ENCODE measurements around the gene SCPEP1.
A peak's percentile ranks its signal among the peaks of the same experiment; 100 is the strongest.
"Not testable (repeated sequence)": the region's sequence is repeated elsewhere in the genome, so short reads cannot be mapped to it uniquely, and the experiment has no call there.

Gene SCPEP1

DNA sequence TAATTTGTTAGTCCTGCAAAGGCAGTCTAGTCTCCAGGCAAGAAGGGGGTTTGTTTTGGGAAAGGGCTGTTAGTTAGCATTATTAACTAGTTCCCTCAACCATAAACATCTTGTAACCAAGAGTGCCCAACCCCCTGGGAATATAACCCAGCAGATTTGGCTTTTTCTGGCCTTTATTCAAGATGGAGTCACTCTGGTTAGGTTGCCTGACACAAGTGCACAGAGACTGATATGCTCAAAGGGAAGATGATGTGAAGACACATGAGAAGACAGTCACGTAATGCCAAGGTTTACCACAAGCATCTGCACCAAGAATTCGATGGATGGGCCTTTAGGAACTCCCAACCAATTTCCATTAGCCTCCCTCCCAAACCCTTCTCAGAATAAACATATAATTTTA, 3.9 kb upstream of the SCPEP1 start:
- H3K36me3 ChIP-seq (ENCODE audit: insufficient read depth, low read length): no peaks in the 10 kb centered on the region
- H3K4me1 ChIP-seq (ENCODE audit: insufficient read depth, low read length): peaks cover 21% of the 10 kb centered on the region
- no peaks in the 10 kb centered on the region for H3K27me3 ChIP-seq (ENCODE audit: insufficient read depth, low read length)
- no peak overlapping the region for H3K4me3 ChIP-seq (ENCODE audit: low read length)
- no peak overlapping the region for H2AFZ ChIP-seq (ENCODE audit: low read depth, low read length)
- peaks cover 2% of the 10 kb centered on the region for H3K9me3 ChIP-seq (ENCODE audit: low read length)

GRCh38 chr17:56975656-56976055, 2.3 kb upstream of the SCPEP1 start:
- Histone ChIP-seq H3K4me1 (ENCODE audit: insufficient read depth, low read length) (peaks cover 24% of the 10 kb centered on the region), H2AFZ (ENCODE audit: low read depth, low read length) (no peak overlapping the region), H3K9me3 (ENCODE audit: low read length) (peaks cover 2% of the 10 kb centered on the region), H3K4me3 (ENCODE audit: low read length) (no peak overlapping the region), H3K36me3 (ENCODE audit: insufficient read depth, low read length) (no peaks in the 10 kb centered on the region), H3K27me3 (ENCODE audit: insufficient read depth, low read length) (no peaks in the 10 kb centered on the region)

DNA sequence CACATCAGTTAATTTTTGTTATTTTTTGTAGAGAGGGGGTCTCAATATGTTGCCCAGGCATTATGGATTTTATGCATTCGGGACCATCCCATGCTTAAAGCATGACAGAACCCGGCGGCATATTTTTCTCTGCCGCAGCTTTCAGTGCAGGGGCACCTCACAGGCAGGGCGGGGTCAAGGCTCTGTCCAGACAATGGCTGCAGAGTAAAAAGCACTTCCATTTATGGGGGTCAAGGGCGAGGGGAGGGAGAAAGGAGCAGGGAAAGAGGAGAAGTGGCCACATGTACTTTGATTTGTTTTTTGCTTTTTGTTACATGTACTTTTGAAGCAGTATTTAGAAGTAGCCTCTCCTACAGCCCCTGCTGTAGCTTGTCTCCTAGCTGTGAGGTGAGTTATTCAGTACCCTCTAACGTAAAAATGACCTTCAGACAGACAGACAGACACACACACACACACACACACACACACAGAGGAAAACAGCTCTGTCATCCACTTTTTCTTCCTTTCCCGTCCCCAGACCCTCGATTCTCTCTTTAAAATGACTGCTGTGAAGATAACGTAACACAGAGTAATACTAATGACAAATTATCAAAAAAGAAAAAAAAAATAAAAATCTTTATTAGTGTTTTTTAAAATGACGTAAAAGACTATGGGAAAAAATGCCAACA, 856 bp upstream of the SCPEP1 start:
- Histone ChIP-seq H3K4me3 (ENCODE audit: low read length) (peak overlapping the region; percentile 90), H3K9me3 (ENCODE audit: low read length) (peaks cover 2% of the 10 kb centered on the region), H3K36me3 (ENCODE audit: insufficient read depth, low read length) (peaks cover 3% of the 10 kb centered on the region), H2AFZ (ENCODE audit: low read depth, low read length) (peak overlapping the region; percentile 14), H3K27me3 (ENCODE audit: insufficient read depth, low read length) (no peaks in the 10 kb centered on the region), H3K4me1 (ENCODE audit: insufficient read depth, low read length) (peaks cover 24% of the 10 kb centered on the region)

DNA sequence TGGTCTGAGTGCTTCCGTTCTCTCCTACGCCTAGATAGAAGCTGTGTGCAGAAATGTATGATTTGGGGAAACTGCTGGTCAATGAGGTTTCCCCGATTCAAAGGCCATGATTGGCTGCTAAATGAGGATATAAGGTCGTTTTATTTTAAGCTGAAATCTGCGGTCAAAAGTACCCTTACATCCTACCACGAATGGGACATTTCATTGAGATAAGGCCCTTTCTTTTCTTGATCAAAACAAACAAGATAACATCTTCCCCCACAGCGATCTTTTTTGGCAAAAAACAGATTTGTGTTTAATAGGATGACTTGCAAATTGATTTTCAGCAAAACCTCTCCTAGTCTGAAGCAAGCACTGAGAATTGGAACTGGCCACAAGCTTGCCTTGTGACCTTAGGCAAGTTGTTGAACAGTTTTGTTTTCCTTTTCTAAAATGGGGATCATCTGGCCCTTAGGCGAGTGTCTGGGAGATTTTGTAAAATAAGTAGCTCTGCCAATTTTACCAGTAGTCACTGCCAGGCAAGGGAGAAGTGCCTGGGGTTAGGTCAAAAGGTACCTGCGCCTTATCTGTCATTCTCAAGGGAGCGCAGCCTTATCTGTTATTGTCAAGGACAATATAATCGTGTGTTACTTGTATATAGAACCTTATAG, 635 bp downstream of the SCPEP1 start:
- Histone ChIP-seq H3K27me3 (ENCODE audit: insufficient read depth, low read length) (no peaks in the 10 kb centered on the region), H3K4me3 (ENCODE audit: low read length) (peak overlapping the region; percentile 90), H2AFZ (ENCODE audit: low read depth, low read length) (peak overlapping the region; percentile 91), H3K9me3 (ENCODE audit: low read length) (no peaks in the 10 kb centered on the region), H3K36me3 (ENCODE audit: insufficient read depth, low read length) (peaks cover 3% of the 10 kb centered on the region), H3K4me1 (ENCODE audit: insufficient read depth, low read length) (peaks cover 24% of the 10 kb centered on the region)

DNA sequence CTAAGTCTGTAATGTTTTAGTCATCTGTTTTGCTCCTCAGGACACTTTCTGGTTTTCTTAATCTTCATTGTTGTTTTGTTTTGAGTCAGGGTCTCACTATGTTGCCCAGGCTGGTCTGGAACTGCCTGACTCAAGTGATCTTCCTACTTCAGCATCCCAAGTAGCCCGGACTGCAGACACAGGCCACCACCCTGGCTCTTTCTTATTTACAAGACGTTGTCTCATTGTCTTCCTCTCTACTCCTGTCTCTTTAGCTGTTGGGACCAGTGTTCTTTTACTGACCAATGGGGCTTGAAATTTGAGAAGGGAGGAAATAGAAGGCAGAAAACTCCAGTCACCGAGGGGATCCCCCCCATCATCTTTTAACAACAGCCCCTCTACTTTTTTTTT, 1.2 kb downstream of the SCPEP1 start:
- H3K27me3 ChIP-seq (ENCODE audit: insufficient read depth, low read length): no peaks in the 10 kb centered on the region
- peak overlapping the region; percentile 91 for H2AFZ ChIP-seq (ENCODE audit: low read depth, low read length)
- H3K9me3 ChIP-seq (ENCODE audit: low read length): no peaks in the 10 kb centered on the region
- peaks cover 24% of the 10 kb centered on the region for H3K4me1 ChIP-seq (ENCODE audit: insufficient read depth, low read length)
- H3K4me3 ChIP-seq (ENCODE audit: low read length): peak overlapping the region; percentile 90
- peaks cover 3% of the 10 kb centered on the region for H3K36me3 ChIP-seq (ENCODE audit: insufficient read depth, low read length)

GRCh38 chr17:56980526-56980925, 2.6 kb downstream of the SCPEP1 start:
- H3K36me3 ChIP-seq (ENCODE audit: insufficient read depth, low read length); H3K27me3 ChIP-seq (ENCODE audit: insufficient read depth, low read length); H3K9me3 ChIP-seq (ENCODE audit: low read length); H3K4me3 ChIP-seq (ENCODE audit: low read length); H2AFZ ChIP-seq (ENCODE audit: low read depth, low read length): not testable (repeated sequence)
- H3K4me1 ChIP-seq (ENCODE audit: insufficient read depth, low read length): peaks cover 24% of the 10 kb centered on the region

DNA sequence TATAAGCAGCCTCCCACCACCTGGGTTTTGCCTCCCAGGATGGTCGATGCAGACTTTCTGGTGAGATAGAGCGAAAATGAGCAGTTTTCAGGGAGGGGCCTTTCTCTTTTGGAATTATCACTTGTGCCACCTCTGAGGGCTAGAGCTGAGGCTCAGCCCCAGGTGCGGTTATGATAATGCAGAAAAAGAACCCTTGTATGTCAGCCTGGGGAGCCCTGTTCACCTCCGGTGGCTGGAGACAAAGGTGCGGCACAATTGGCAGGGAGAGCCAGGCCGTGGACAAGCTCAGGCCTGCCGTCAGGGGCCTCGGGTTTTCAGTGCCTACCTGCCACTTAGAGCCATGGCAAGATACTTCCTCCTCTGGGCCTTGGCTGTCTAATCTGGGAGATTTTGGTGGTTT, 4.4 kb downstream of the SCPEP1 start:
- Histone ChIP-seq H2AFZ (ENCODE audit: low read depth, low read length) (no peak overlapping the region), H3K4me1 (ENCODE audit: insufficient read depth, low read length) (peaks cover 15% of the 10 kb centered on the region), H3K27me3 (ENCODE audit: insufficient read depth, low read length) (no peaks in the 10 kb centered on the region), H3K36me3 (ENCODE audit: insufficient read depth, low read length) (peaks cover 11% of the 10 kb centered on the region), H3K4me3 (ENCODE audit: low read length) (no peak overlapping the region), H3K9me3 (ENCODE audit: low read length) (no peaks in the 10 kb centered on the region)

DNA sequence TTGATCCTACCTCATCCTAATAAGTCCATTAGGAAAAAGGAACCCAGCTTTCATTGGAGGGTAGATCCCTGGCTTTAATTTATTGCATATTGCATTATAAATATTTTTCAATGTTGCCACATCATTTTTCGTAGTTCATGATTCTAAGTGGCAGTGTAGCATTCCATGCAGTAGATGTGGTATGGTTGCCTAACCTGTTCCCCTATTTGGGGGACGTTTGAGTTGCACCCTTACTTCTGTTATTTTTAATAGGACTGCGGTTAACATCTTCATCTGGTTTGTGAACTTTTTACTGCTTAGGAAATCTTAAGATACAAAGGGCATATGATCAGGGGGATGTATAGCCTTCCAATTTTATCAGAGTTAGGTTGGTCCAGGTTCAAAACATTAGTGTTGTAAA, 5.4 kb downstream of the SCPEP1 start:
- Histone ChIP-seq H3K9me3 (ENCODE audit: low read length) (no peaks in the 10 kb centered on the region), H3K27me3 (ENCODE audit: insufficient read depth, low read length) (no peaks in the 10 kb centered on the region), H2AFZ (ENCODE audit: low read depth, low read length) (no peak overlapping the region), H3K4me3 (ENCODE audit: low read length) (no peak overlapping the region), H3K4me1 (ENCODE audit: insufficient read depth, low read length) (peaks cover 10% of the 10 kb centered on the region), H3K36me3 (ENCODE audit: insufficient read depth, low read length) (peaks cover 19% of the 10 kb centered on the region)

GRCh38 chr17:56985371-56986162, 7.6 kb downstream of the SCPEP1 start:
- no peaks in the 10 kb centered on the region for H3K4me1 ChIP-seq (ENCODE audit: insufficient read depth, low read length)
- H3K9me3 ChIP-seq (ENCODE audit: low read length): no peaks in the 10 kb centered on the region
- peaks cover 26% of the 10 kb centered on the region for H3K36me3 ChIP-seq (ENCODE audit: insufficient read depth, low read length)
- H2AFZ ChIP-seq (ENCODE audit: low read depth, low read length): no peak overlapping the region
- H3K4me3 ChIP-seq (ENCODE audit: low read length): no peak overlapping the region
- H3K27me3 ChIP-seq (ENCODE audit: insufficient read depth, low read length): no peaks in the 10 kb centered on the region

DNA sequence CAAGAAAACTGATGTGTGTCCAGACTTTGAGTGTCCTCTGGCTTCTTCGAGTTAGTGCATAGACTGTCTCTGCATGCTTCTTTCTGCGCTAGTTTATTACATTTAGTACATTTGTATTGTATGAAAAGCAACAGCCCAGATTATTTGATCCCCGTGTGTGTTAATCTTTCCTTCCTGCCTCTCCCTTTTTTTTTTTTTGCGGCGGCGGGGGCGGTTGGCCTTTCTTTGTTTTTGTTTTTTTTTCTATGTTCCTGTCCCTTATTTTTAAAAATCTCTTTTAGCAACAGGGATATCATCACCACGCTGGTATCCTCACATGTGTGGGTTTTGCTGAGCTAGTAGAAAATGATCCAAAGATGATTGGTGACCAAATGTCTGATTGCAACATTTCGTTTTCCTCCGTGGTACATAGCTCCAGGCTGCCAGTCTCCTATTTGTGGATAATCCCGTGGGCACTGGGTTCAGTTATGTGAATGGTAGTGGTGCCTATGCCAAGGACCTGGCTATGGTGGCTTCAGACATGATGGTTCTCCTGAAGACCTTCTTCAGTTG, 9.4 kb downstream of the SCPEP1 start:
- Histone ChIP-seq H3K4me3 (ENCODE audit: low read length) (no peak overlapping the region), H3K36me3 (ENCODE audit: insufficient read depth, low read length) (peaks cover 28% of the 10 kb centered on the region), H2AFZ (ENCODE audit: low read depth, low read length) (no peak overlapping the region), H3K9me3 (ENCODE audit: low read length) (no peaks in the 10 kb centered on the region), H3K27me3 (ENCODE audit: insufficient read depth, low read length) (no peaks in the 10 kb centered on the region), H3K4me1 (ENCODE audit: insufficient read depth, low read length) (no peaks in the 10 kb centered on the region)

DNA sequence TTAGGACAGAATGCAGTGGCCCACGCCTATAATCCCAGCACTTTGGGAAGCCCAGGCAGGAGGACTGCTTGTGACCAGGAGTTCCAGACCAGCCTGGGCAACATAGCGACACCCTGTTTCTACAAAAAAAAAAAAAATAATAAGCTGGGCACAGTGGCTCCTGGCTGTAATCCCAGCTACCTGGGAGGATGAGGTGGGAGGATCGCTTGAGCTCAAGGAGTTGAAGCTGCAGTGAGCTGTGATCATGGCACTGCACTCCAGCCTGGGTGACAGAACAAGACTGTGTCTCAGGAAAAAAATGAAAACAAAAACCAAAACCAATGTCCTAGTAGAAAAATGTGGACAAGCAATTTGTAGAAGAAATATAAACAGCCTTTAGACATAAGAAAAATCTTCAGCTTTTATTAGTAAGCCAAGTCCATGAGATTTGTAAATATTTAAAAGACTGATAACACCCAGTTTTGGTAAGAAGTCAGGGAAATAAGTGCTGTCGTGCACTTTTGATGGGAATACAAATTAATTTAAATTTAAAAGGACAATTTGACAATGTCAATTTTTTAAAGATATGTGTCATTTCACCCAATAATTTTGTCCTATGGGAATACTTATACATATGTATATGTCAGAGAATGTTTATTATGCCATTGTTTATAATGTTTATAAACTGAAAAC, 11.1 kb downstream of the SCPEP1 start:
- no peaks in the 10 kb centered on the region for H3K9me3 ChIP-seq (ENCODE audit: low read length)
- no peaks in the 10 kb centered on the region for H3K27me3 ChIP-seq (ENCODE audit: insufficient read depth, low read length)
- H3K4me1 ChIP-seq (ENCODE audit: insufficient read depth, low read length): no peaks in the 10 kb centered on the region
- no peak overlapping the region for H3K4me3 ChIP-seq (ENCODE audit: low read length)
- H2AFZ ChIP-seq (ENCODE audit: low read depth, low read length): no peak overlapping the region
- H3K36me3 ChIP-seq (ENCODE audit: insufficient read depth, low read length): peaks cover 34% of the 10 kb centered on the region

DNA sequence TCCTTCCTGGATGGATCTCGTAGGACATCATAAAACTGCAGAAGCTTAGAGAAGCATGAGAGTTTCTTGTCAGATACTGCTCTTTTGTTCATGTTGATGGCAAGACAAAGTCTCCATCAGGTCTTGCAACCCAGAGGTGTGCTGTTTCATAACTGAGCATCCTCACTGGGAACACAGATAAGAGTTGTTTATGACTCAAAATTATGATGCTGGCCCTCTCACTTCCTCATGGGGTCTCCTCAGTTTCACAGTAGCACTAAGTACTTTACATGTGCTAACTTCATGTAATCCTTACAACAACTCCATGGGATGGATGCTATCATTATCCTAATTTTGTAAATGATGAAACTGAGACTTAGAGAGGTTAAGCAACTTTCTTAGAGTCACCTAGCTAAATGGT, 14.4 kb downstream of the SCPEP1 start:
- H2AFZ ChIP-seq (ENCODE audit: low read depth, low read length): no peak overlapping the region
- H3K9me3 ChIP-seq (ENCODE audit: low read length): no peaks in the 10 kb centered on the region
- H3K27me3 ChIP-seq (ENCODE audit: insufficient read depth, low read length): no peaks in the 10 kb centered on the region
- H3K36me3 ChIP-seq (ENCODE audit: insufficient read depth, low read length): peaks cover 39% of the 10 kb centered on the region
- no peak overlapping the region for H3K4me3 ChIP-seq (ENCODE audit: low read length)
- no peaks in the 10 kb centered on the region for H3K4me1 ChIP-seq (ENCODE audit: insufficient read depth, low read length)
